ENCODE measurements around the gene DUSP10.

DUSP10 gene

GRCh38 chr1:221728037-221728505 lies 13.8 kb downstream of the DUSP10 start:
- no peak for DNase-seq

- DNase-seq = no peak
Measured at GRCh38 chr1:221727146-221728036, 14.5 kb downstream of the DUSP10 start.

GRCh38 chr1:221725735-221726672 lies 15.9 kb downstream of the DUSP10 start:
- DNase-seq = no peak

- no peak for DNase-seq
Measured at GRCh38 chr1:221724931-221725605, 16.8 kb downstream of the DUSP10 start.

- no peak for DNase-seq
Measured at GRCh38 chr1:221723848-221724236, 18.0 kb downstream of the DUSP10 start.

GRCh38 chr1:221723018-221723847 lies 18.7 kb downstream of the DUSP10 start:
- no peak for DNase-seq

GRCh38 chr1:221722254-221723017 lies 19.5 kb downstream of the DUSP10 start:
- DNase-seq = no peak

GRCh38 chr1:221720545-221720944 lies 21.3 kb downstream of the DUSP10 start:
- no peak for DNase-seq

- no peak for DNase-seq
Measured at GRCh38 chr1:221719987-221720386, 21.9 kb downstream of the DUSP10 start.

- no peak for DNase-seq
Measured at GRCh38 chr1:221719278-221719597, 22.7 kb downstream of the DUSP10 start.

- DNase-seq = peak; percentile 40
Measured at GRCh38 chr1:221718381-221719277, 23.3 kb downstream of the DUSP10 start.

GRCh38 chr1:221717485-221717853 lies 24.4 kb downstream of the DUSP10 start:
- DNase-seq = no peak

- DNase-seq = no peak
Measured at GRCh38 chr1:221716713-221717484, 25.0 kb downstream of the DUSP10 start.

GRCh38 chr1:221715321-221716169 lies 26.3 kb downstream of the DUSP10 start:
- DNase-seq = peak; percentile 96

- DNase-seq = no peak
Measured at GRCh38 chr1:221714227-221715152, 27.4 kb downstream of the DUSP10 start.

GRCh38 chr1:221712776-221713431 lies 29.0 kb downstream of the DUSP10 start:
- no peak for DNase-seq

- DNase-seq = no peak
Measured at GRCh38 chr1:221712198-221712684, 29.6 kb downstream of the DUSP10 start.

Measured in DMS153 (cell line).